Gastroesophageal sphincter (tissue), 4 donors: Measurements from ENCODE around the gene IZUMO1R. TPM values are rescaled to one million over a fixed set of nuclear protein-coding genes. Genes with fewer than 3 reads are reported as not detected.
"Not testable (repeated sequence)": the region's sequence is repeated elsewhere in the genome, so short reads cannot be mapped to it uniquely, and the experiment has no call there.

ENCODE experiments used
- ATAC-seq: fragments of 150-250 bp; one replicate; pipeline ENCODE4 v1.9.1; 2016; ENCODE audit warnings: mild to moderate bottlenecking, moderate library complexity
- H3K27ac ChIP-seq, 4 donors: fragments of 200-600 bp; sonication (generic) in 3 of 4; 1 replicate in 3 of 4; 2 replicates in 1 of 4; pipeline ENCODE4 v1.5.1; 2016 to 2019
- H3K27me3 ChIP-seq: fragments of 200-600 bp; sonication (generic); one replicate; pipeline ENCODE4 v1.5.1; 2019
- H3K36me3 ChIP-seq, 2 donors: fragments of 200-600 bp; sonication (generic); one replicate each; pipeline ENCODE4 v1.5.1; 2019; ENCODE audit warnings: control low read depth in 1 of 2
- H3K4me1 ChIP-seq, 3 donors: fragments of 200-600 bp; sonication (generic); 1 replicate in 2 of 3; 2 replicates in 1 of 3; pipeline ENCODE4 v1.5.1; 2016 to 2019; ENCODE audit warnings: control low read depth in 2 of 3
- H3K4me3 ChIP-seq, 2 donors: fragments of 200-600 bp; sonication (generic); one replicate each; pipeline ENCODE4 v1.5.1; 2019; ENCODE audit warnings: mild to moderate bottlenecking in 1 of 2, moderate library complexity in 1 of 2
- H3K9me3 ChIP-seq, 3 donors: fragments of 200-600 bp; sonication (generic); one replicate each; pipeline ENCODE4 v1.5.1; 2017 to 2019; ENCODE audit warnings: control low read depth in 2 of 3
- CTCF ChIP-seq, 4 experiments: fragments of 200-600 bp in 2 of 4; fragments of 450-650 bp in 2 of 4; sonication (generic) in 1 of 4; IDR thresholded peaks; one replicate each; pipeline ENCODE4 v1.5.1; 2017 to 2019; ENCODE audit warnings: antibody characterized with exemption in 4 of 4, mild to moderate bottlenecking in 2 of 4, moderate library complexity in 2 of 4
- EP300 ChIP-seq: sonication (generic); formaldehyde crosslinking; IDR thresholded peaks from one replicate; pipeline ENCODE4 v1.6.1; 2017; ENCODE audit warnings: antibody characterized with exemption, mild to moderate bottlenecking
- POLR2A ChIP-seq, 2 donors: fragments of 450-650 bp; IDR thresholded peaks; one replicate each; pipeline ENCODE4 v1.6.1; 2017; ENCODE audit warnings: antibody characterized with exemption in 2 of 2, mild to moderate bottlenecking in 2 of 2, moderate library complexity in 1 of 2
- POLR2AphosphoS5 ChIP-seq: sonication (generic); formaldehyde crosslinking; IDR thresholded peaks from one replicate; pipeline ENCODE4 v1.6.1; 2017; ENCODE audit warnings: antibody characterized with exemption
- WGBS, 2 donors: methylation state at CpG; one replicate each; pipeline ENCODE4 v1.1.5; 2018; ENCODE audit warnings: low coverage in 1 of 2; 5-methylcytosine and 5-hydroxymethylcytosine counted together
- total RNA-seq, 4 donors: library from RNA; depleted of rRNA; stranded (reverse); fragments of >200 nt; gene quantifications; one replicate each; pipeline ENCODE4 v1.1.0, GENCODE V29; 2016

The IZUMO1R gene
- total RNA-seq, 4 donors from 2014 or later = not detected

- no peaks in the 10 kb centered on the region for H3K4me1 ChIP-seq
- ATAC-seq = no peak
- H3K9me3 ChIP-seq = no peaks in the 10 kb centered on the region
- no peak overlapping the region for H3K4me3 ChIP-seq
- H3K27me3 ChIP-seq = no peaks in the 10 kb centered on the region
- no peaks in the 10 kb centered on the region for H3K36me3 ChIP-seq
- 83 to 86% methylated on average over 5 of the region's 5 CpGs for WGBS, 2 donors
- TF ChIP-seq POLR2AphosphoS5 (no peak), POLR2A (IDR thresholded peaks at IDR 0.05) (no peak), CTCF (IDR thresholded peaks at IDR 0.05) (no peak), EP300 (no peak)
- no peak overlapping the region for H3K27ac ChIP-seq
Measured at GRCh38 chr11:94276943-94277342, 27.4 kb upstream of the IZUMO1R start.

- not testable (repeated sequence) for H3K9me3 ChIP-seq, H3K36me3 ChIP-seq, H3K27ac ChIP-seq, ATAC-seq, H3K4me3 ChIP-seq, H3K4me1 ChIP-seq, H3K27me3 ChIP-seq
- WGBS, 2 donors = 43 to 51% methylated on average over 2 to 4 of the region's 4 CpGs
Measured at GRCh38 chr11:94278207-94278606, 26.2 kb upstream of the IZUMO1R start.

GRCh38 chr11:94279996-94280395 lies 24.4 kb upstream of the IZUMO1R start:
- ATAC-seq = no peak
- H3K9me3 ChIP-seq = no peaks in the 10 kb centered on the region
- TF ChIP-seq EP300 = no peak
- no peak for TF ChIP-seq CTCF (IDR thresholded peaks at IDR 0.05)
- no peak for TF ChIP-seq POLR2AphosphoS5
- no peak for TF ChIP-seq POLR2A (IDR thresholded peaks at IDR 0.05)
- no peaks in the 10 kb centered on the region for H3K27me3 ChIP-seq
- WGBS, 2 donors = 85 to 88% methylated on average over 3 of the region's 3 CpGs
- no peak overlapping the region for H3K4me3 ChIP-seq
- no peaks in the 10 kb centered on the region for H3K4me1 ChIP-seq
- no peaks in the 10 kb centered on the region for H3K36me3 ChIP-seq
- H3K27ac ChIP-seq = no peak overlapping the region

- no peak for ATAC-seq
- Histone ChIP-seq H3K9me3 (no peaks in the 10 kb centered on the region), H3K4me1 (no peaks in the 10 kb centered on the region), H3K27ac (no peak overlapping the region), H3K4me3 (no peak overlapping the region), H3K36me3 (no peaks in the 10 kb centered on the region), H3K27me3 (no peaks in the 10 kb centered on the region)
- 72 to 100% methylated on average over 2 of the region's 2 CpGs for WGBS, 2 donors
- TF ChIP-seq POLR2AphosphoS5 = no peak
- no peak for TF ChIP-seq CTCF (IDR thresholded peaks at IDR 0.05)
- no peak for TF ChIP-seq EP300
- no peak for TF ChIP-seq POLR2A (IDR thresholded peaks at IDR 0.05)
Measured at GRCh38 chr11:94281324-94281723, 23.1 kb upstream of the IZUMO1R start.

- no peaks in the 10 kb centered on the region for H3K36me3 ChIP-seq
- no peaks in the 10 kb centered on the region for H3K9me3 ChIP-seq
- H3K27ac ChIP-seq = no peak overlapping the region
- no peaks in the 10 kb centered on the region for H3K27me3 ChIP-seq
- TF ChIP-seq POLR2A (IDR thresholded peaks at IDR 0.05) (no peak), CTCF (IDR thresholded peaks at IDR 0.05) (no peak), EP300 (no peak), POLR2AphosphoS5 (no peak)
- no peak overlapping the region for H3K4me3 ChIP-seq
- no peak for ATAC-seq
- no peaks in the 10 kb centered on the region for H3K4me1 ChIP-seq
Measured at GRCh38 chr11:94283678-94284077, 20.7 kb upstream of the IZUMO1R start.

GRCh38 chr11:94295534-94295933 lies 8.8 kb upstream of the IZUMO1R start:
- Histone ChIP-seq H3K4me1 (no peaks in the 10 kb centered on the region), H3K27me3 (no peaks in the 10 kb centered on the region), H3K36me3 (no peaks in the 10 kb centered on the region), H3K27ac (no peak overlapping the region), H3K9me3 (peaks cover 0 to 10% (median 0%) of the 10 kb centered on the region in 3 donors), H3K4me3 (no peak overlapping the region)
- WGBS, 2 donors = 33 to 54% methylated on average over 1 of the region's 1 CpG
- no peak for ATAC-seq
- TF ChIP-seq EP300 = no peak
